ENCODE measurements around the gene NCL.

NCL gene, protein sequence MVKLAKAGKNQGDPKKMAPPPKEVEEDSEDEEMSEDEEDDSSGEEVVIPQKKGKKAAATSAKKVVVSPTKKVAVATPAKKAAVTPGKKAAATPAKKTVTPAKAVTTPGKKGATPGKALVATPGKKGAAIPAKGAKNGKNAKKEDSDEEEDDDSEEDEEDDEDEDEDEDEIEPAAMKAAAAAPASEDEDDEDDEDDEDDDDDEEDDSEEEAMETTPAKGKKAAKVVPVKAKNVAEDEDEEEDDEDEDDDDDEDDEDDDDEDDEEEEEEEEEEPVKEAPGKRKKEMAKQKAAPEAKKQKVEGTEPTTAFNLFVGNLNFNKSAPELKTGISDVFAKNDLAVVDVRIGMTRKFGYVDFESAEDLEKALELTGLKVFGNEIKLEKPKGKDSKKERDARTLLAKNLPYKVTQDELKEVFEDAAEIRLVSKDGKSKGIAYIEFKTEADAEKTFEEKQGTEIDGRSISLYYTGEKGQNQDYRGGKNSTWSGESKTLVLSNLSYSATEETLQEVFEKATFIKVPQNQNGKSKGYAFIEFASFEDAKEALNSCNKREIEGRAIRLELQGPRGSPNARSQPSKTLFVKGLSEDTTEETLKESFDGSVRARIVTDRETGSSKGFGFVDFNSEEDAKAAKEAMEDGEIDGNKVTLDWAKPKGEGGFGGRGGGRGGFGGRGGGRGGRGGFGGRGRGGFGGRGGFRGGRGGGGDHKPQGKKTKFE

DNA sequence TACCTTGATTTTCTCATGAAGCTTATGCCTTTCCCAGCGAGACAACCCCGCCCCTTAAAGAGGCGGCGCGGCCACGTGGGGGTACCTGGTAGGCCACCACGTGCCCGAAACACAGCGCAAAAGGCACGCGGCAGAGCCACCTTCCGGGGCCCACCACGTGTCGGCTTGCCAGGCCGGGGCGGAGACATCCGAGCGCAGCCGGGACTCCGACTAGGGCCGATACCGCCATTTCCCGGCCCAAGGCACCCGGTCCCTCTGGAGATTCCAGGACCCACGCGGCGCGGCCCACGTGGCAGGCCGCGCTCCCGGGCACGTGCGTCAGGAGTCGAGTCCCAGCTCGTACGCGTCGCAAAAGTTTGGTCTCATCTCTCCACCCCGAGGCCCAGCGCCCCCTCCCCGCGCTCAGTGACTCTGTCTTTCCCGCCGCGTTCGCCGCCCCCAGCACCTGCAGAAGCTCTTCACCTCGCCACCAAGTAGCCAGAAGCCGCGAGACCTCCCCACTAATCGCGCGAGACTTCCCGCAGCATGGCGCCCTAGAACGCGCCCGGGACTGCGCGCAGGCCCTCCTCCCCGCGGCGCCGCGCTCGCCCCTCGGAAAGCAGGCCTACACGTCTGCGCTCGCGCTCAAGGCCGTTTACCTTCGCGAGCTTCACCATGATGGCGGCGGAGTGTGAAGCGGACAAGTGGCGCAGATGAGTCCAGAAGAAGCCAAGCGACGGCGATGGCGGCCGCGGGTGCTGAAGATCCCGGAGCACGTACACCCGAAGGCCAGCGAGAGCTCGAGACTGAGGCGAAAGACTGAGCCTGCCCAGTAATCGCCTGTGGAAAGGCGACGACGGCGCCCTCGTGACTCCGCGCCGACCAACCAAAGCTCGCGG lies at the start of gene NCL:
Gene NCL, minus strand, starts transcription at position 787 of the 878 bp plus-strand sequence. Its CDS starts 131 bp downstream, at position 656.
- peak; percentile 89 for DNase-seq (ENCODE audit: low spot score)

- no peak for DNase-seq (ENCODE audit: low spot score)
Measured at GRCh38 chr2:231513746-231514224, 49.5 kb upstream of the NCL start.

- no peak for DNase-seq (ENCODE audit: low spot score)
Measured at GRCh38 chr2:231512222-231512621, 47.9 kb upstream of the NCL start.

DNA sequence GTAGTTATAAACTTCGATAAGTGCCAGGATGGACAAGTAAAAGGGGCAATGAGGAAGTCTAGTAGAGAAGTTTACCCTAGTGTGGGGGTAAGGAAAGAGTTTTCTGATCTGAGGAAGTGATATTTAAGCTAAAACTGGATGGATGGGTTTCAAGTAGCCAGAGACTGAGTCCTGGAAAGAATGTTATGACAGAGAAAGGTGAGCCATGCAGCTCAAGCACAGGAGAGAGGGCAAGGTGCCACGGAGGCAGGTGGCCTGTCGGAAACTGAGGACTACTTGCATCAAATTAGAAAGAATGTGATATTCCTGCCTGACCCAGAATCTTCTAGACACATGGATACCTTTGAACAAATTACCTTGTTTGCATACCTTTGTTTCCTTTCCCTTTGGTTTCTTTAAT lies 39.5 kb upstream of the NCL start:
- DNase-seq (ENCODE audit: low spot score): no peak

GRCh38 chr2:231502596-231502995 lies 38.3 kb upstream of the NCL start:
- DNase-seq (ENCODE audit: low spot score): no peak

DNA sequence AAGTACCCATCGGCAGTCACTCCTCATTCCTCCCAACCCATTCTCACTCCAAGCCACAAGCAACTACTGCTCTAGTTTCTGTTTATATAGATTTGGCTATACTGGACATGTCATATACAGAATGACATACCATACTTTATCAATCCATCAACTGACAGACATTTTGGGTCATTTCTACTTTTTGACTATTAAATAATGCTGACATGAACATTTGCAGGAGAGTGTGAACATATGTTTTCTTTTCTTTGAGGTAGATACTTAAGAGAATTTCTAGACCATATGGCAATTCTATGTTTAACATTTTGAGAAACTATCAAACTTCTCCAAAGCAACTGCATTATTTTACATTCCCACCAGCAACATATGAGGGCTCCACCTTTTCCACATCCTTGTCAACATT lies 33.4 kb upstream of the NCL start:
- DNase-seq (ENCODE audit: low spot score): no peak

- DNase-seq (ENCODE audit: low spot score): no peak
Measured at GRCh38 chr2:231494669-231495068, 30.4 kb upstream of the NCL start.

DNA sequence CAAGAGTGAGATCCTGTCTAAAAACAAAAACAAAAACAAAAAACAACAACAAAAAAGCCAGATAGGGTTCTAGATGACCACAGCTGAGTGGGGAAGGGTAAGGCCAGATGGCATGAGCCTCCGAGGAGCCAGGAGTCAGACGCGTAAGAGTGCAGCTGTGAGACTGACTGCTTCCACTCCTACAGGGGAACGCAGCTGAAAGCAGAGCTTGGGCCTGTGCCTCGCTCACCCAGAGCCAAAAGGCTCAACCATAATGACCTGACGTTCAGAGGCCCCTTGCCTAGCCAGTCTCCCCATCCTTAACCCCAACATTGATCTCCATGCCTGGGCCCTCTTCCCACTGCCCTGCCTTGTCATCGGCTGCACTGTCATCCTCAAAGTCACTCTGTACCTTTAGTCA lies 26.5 kb upstream of the NCL start:
- no peak for DNase-seq (ENCODE audit: low spot score)

DNA sequence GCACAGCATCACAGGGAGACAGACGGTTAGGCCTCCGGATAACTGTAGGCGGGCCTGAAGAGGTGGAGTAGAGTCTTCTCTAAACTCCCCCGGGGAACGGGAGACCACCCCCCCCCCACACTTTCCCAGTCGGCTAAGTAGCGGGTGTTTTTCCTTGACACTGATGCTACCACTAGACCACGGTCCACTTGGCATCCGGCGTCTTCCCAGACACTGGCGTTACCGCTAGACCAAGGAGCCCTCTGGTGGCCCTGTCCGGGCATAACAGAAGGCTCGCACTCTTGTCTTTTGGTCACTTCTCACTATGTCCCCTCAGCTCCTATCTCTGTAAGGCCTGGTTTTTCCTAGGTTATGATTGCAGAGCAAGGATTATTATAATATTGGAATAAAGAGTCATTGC lies 25.7 kb upstream of the NCL start:
- DNase-seq (ENCODE audit: low spot score): no peak

DNA sequence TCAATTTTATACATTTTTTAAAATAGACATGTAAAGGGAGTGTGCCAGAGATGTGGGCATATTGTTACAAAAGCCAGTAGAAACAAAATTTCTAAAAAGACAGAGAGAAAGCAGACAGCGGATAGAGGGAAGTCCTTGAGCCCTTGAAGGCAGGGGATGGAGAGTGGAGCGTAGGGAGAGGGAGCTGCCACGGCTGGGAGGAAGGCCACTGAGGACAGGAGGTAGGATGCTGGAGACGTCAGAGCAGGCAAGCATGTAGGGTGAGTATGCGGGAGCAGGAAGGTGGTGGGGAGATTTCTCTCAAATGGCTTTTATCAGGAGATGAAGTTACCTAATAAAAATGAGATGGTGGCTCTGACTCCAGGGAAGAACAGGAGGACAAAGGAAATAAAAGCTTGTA lies 24.0 kb upstream of the NCL start:
- DNase-seq (ENCODE audit: low spot score): no peak

DNA sequence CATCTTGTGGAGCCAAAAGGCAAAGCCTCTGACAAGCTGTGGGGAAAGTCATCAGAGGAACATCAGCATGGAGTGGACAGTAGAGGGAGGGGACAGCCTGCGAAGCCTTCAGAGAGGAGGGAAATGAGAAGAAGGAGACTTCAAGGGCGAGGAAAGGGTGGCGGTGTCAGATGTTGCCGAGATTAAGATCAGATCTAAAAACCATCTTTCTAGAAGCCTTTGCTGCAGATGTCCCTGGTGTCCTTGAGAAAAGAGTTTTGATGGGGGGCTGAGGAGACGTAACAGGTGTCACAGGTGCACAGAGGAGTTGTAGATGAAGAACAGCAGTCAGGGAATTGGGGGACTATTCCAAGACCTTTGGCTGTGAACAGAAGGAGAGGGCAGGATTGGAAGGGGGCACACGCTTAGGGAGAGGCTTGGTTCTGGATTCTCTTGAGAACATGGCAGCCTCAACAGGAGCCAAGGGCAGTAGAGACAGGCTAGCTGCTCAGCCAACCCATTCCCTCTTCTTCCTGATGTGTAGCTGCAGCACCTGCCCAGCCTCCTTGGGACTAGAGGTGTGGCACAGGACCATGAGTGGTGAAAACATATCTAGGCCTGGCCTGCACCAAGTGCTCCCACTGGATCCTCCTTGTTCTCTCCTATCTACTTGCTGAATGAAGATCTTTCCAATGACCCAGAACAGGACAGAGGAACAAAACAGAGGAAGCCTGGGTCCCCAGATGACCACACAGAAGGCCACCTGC lies 22.7 kb upstream of the NCL start:
- DNase-seq (ENCODE audit: low spot score): no peak

- peak; percentile 83 for DNase-seq (ENCODE audit: low spot score)
Measured at GRCh38 chr2:231483398-231484329, 19.4 kb upstream of the NCL start.

GRCh38 chr2:231482806-231483391 lies 18.6 kb upstream of the NCL start:
- peak; percentile 94 for DNase-seq (ENCODE audit: low spot score)

- DNase-seq (ENCODE audit: low spot score): no peak
Measured at GRCh38 chr2:231480781-231481180, 16.5 kb upstream of the NCL start.

DNA sequence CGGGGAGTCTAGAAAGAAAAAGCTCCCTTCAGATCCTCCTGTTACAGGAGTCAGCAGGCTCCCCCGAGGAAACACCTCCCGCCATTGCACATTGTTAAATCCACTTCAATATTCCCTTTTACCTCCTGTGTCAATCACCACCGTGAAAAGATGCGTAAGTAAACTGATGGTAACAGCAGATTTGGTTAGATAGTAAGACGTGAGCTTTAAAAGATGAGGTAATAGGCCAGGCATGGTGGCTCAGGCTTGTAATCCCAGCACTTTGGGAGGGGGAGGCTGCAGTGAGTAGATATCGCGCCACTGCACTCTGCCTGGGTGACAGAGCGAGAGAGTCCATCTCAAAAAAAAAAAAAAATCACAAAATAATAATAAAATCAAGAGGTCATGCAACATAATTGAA lies 15.2 kb upstream of the NCL start:
- DNase-seq (ENCODE audit: low spot score): no peak

- no peak for DNase-seq (ENCODE audit: low spot score)
Measured at GRCh38 chr2:231476920-231477319, 12.6 kb upstream of the NCL start.

GRCh38 chr2:231475965-231476364 lies 11.7 kb upstream of the NCL start:
- DNase-seq (ENCODE audit: low spot score): no peak

DNA sequence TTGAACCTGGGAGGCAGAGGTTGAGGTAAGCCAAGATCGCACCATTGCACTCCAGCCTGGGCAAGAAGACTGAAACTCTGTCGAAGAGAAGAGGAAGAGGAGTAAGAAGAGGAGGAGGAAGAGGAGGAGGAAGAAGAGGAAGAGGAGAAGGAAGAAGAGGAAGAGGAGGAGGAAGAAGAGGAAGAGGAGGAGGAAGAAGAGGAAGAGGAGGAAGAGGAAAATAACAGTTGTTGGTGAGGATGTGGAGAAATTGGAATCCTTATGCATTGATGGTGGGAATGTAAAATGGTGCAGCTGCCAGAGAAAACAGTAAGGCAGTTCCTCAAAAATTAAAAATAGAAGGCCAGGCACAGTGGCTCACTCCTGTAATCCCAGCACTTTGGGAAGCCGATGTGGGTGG lies 8.5 kb upstream of the NCL start:
- DNase-seq (ENCODE audit: low spot score): no peak

DNA sequence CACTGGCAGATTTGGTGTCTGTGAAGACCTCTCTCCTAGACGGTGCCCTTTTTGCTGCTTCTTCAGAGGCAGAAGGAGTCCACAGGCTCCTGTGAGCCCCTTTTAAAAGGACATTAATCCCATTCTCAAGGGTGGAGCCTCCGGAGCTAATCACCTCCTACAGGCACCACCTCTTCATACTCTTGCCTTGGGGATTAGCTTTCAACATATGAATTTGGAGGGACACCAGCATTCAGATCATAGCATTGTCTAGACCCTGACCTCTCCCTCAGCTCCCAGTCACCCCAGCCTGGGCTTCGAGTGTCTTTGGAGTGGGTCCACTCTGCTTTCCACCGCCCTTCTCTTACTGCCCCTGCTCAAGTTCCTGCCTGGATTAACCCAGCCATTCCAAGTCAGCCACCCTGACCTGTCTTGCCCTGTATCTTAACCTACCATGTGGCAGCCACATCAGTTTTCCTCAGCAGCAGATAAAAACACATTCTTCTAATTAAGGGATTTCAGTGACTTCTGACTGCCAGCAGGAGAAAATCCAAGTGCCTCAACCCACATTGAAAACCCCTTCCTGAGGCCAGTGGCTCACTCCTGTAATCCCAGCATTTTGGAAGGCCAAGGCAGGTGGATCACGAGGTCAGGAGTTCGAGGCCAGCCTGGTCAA lies 6.1 kb upstream of the NCL start:
- no peak for DNase-seq (ENCODE audit: low spot score)

DNA sequence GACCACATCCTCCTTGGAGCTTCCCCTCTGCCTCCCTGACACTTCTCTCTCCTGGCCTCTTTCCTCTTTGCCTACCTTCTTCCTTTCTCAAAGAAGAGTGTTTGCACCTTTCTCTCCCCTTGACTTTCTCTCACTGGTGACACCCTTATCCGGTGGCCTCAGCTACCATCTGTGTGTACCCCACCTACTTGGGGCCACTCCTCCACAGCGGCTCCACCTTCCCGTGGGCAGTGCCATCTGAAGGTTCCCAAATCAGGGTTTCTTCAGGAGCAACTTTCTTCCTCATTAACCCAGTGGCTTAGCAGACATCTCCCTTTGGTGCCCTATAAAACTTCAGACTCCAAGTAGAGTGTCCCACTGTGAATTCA lies 5.3 kb upstream of the NCL start:
- no peak for DNase-seq (ENCODE audit: low spot score)
